ENCODE results near the gene RNF222. TPM values are rescaled to one million over a fixed set of nuclear protein-coding genes. Genes with fewer than 3 reads are reported as not detected.
A peak's percentile ranks its signal among the peaks of the same experiment; 100 is the strongest.
"Not testable (repeated sequence)": the region's sequence is repeated elsewhere in the genome, so short reads cannot be mapped to it uniquely, and the experiment has no call there.

RNF222 gene
- total and polyA plus RNA-seq, 4 donors, result not detected

DNA sequence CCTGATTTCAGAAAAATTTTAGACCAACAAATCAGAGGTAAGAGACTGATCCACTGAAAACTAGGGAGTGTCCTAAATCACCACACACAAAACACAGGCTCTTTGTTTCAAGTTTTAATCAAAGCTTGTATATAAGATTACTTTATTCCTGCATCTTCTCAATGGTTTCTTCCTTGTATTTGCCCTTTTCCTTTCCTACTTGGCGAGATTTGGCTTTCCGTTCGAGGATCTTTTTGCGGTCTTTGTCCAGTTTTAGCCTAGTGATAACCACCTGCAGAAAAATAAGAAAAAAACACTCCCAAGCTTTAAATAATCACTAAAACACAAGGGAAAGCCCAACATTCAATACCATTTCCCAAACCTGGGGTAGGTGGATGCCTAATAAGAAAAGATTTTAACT lies 20.2 kb downstream of the RNF222 start:
- Histone ChIP-seq H3K4me1 (ENCODE audit: control insufficient read depth in 5 of 5, insufficient read depth in 5 of 5, low read length in 5 of 5) (peaks cover 7 to 26% (median 13%) of the 10 kb centered on the region in 5 donors), H3K9ac (ENCODE audit: insufficient read depth in 1 of 2, low read length in 2 of 2) (no peak overlapping the region), H3K27me3 (ENCODE audit: control insufficient read depth in 3 of 3, insufficient read depth in 3 of 3, low read length in 2 of 3) (no peaks in the 10 kb centered on the region), H3K27ac (ENCODE audit: low read depth in 1 of 2, low read length in 1 of 2) (peak overlapping the region in 1 of 2 donors; percentile 34), H3K4me3 (no peak overlapping the region), H3K36me3 (ENCODE audit: control insufficient read depth in 4 of 4, insufficient read depth in 4 of 4, low read length in 4 of 4) (peaks cover 18 to 44% (median 26%) of the 10 kb centered on the region in 4 donors), H3K9me3 (ENCODE audit: control insufficient read depth in 4 of 4, insufficient read depth in 3 of 4, low read length in 3 of 4) (no peaks in the 10 kb centered on the region)
- ATAC-seq (ENCODE audit: insufficient read depth, low FRiP score) (no peak), DNase-seq (no peak)
- TF ChIP-seq, protein P1, sequence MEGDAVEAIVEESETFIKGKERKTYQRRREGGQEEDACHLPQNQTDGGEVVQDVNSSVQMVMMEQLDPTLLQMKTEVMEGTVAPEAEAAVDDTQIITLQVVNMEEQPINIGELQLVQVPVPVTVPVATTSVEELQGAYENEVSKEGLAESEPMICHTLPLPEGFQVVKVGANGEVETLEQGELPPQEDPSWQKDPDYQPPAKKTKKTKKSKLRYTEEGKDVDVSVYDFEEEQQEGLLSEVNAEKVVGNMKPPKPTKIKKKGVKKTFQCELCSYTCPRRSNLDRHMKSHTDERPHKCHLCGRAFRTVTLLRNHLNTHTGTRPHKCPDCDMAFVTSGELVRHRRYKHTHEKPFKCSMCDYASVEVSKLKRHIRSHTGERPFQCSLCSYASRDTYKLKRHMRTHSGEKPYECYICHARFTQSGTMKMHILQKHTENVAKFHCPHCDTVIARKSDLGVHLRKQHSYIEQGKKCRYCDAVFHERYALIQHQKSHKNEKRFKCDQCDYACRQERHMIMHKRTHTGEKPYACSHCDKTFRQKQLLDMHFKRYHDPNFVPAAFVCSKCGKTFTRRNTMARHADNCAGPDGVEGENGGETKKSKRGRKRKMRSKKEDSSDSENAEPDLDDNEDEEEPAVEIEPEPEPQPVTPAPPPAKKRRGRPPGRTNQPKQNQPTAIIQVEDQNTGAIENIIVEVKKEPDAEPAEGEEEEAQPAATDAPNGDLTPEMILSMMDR (IDR thresholded peaks at IDR 0.05; ENCODE audit: control extremely low read depth, extremely low read depth), result no peak
- whole genome bisulfite sequencing, 2 donors, result 91 to 92% methylated on average over 4 of the region's 4 CpGs

DNA sequence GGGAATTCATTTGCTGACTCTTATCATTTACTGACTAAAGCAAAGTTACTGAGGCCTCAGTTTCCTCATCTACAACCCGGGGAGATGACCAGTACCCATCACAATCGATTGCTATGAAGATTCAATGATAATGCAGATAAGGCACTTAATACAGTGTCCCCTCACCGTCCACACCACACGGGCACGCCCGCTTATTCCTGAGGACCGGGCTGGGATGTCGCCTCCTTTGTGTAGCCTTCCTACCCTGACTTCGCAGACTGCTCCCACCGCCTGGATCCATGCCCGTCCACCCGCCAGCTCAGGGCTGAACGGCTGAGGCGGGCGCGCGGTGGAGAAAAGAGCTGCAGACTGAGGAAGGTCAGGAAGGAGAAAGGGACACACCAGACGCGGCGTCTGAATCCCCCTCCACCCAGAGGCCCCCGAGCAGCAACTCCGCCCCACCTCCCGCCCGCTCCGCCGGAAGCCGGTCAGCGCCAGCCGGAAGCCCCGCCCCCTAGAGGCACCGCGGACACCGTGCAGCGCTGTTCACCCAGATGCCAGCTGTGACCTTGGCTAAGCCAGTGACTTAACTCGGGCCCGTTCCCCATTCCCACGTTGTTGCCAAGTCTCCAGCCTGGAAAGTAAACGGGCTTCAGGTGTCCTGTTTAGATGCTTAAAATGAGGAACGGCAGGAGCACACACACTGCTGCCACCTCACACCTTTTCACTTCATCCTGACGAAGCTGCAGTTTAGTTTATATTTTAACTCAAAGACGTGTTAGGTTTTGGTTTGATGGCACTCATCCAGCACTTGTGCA lies 21.2 kb downstream of the RNF222 start, which contains the start of gene KRABD2:
KRABD2 (minus strand) TSS at position 434 of the 797 bp plus-strand sequence.
- ATAC-seq (ENCODE audit: insufficient read depth, low FRiP score) (peak; percentile 98), DNase-seq (peak; percentile 90 to 93 (median 93))
- Histone ChIP-seq H3K27ac (ENCODE audit: low read depth in 1 of 2, low read length in 1 of 2) (peak within 1 kb of the TSS; percentile 89 to 90), H3K4me3 (peak within 1 kb of the TSS; percentile 66), H3K36me3 (ENCODE audit: control insufficient read depth in 4 of 4, insufficient read depth in 4 of 4, low read length in 4 of 4) (peaks cover 18 to 43% (median 26%) of the 10 kb centered on the region in 4 donors), H3K9ac (ENCODE audit: insufficient read depth in 1 of 2, low read length in 2 of 2) (peak within 1 kb of the TSS; percentile 71 to 80), H3K27me3 (ENCODE audit: control insufficient read depth in 3 of 3, insufficient read depth in 3 of 3, low read length in 2 of 3) (no peaks in the 10 kb centered on the region), H3K4me1 (ENCODE audit: control insufficient read depth in 5 of 5, insufficient read depth in 5 of 5, low read length in 5 of 5) (peaks cover 4 to 21% (median 12%) of the 10 kb centered on the region in 5 donors), H3K9me3 (ENCODE audit: control insufficient read depth in 4 of 4, insufficient read depth in 3 of 4, low read length in 3 of 4) (no peaks in the 10 kb centered on the region)
- TF ChIP-seq, protein P1 (IDR thresholded peaks at IDR 0.05; ENCODE audit: control extremely low read depth, extremely low read depth), result peak; percentile 31
- 1 to 2% methylated on average over 41 of the region's 41 CpGs for WGBS, 2 donors

DNA sequence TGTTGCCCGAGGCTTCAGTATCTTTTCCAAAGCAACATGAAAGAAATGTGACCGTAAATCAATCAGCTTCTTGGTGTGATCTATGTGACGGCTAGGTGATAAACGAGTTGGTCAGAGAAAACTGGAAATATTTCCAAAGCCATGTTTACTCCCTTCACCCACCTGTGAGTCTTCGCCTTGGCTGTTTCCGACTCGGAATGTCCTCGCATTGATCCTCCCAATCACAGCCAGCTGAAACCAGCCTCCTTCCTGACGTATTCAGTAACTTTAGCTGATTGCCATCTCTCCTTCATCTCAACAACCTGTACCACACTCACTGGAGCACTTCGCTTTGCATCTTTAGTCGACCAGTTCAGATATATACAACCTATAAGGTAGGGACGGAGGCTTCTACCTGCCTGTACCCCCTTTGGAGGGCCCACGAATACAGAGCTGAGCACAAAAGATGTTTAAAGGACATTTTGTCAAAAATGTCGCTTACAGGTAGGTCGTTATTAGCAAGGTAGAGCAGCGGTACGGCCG lies 21.8 kb downstream of the RNF222 start:
- ATAC-seq (ENCODE audit: insufficient read depth, low FRiP score), result peak; percentile 14
- peaks cover 0 to 14% (median 7%) of the 10 kb centered on the region in 5 donors for H3K4me1 ChIP-seq (ENCODE audit: control insufficient read depth in 5 of 5, insufficient read depth in 5 of 5, low read length in 5 of 5)

DNA sequence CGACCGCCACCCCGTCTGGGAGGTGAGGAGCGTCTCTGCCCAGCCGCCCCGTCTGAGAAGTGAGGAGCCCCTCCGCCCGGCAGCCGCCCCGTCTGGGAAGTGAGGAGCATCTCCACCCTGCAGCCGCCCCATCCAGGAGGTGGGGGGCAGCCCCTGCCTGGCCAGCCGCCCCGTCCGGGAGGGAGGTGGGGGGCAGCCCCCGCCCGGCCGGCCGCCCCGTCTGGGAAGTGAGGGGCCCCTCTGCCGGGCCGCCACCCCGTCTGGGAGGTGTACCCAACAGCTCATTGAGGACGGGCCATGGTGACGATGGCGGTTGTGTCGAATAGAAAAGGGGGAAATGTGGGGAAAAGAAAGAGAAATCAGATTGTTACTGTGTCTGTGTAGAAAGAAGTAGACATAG lies 23.8 kb downstream of the RNF222 start:
- Histone ChIP-seq H3K36me3 (ENCODE audit: control insufficient read depth in 4 of 4, insufficient read depth in 4 of 4, low read length in 4 of 4) (peaks cover 16 to 31% (median 20%) of the 10 kb centered on the region in 4 donors), H3K4me1 (ENCODE audit: control insufficient read depth in 5 of 5, insufficient read depth in 5 of 5, low read length in 5 of 5) (peaks cover 0 to 10% (median 5%) of the 10 kb centered on the region in 5 donors)
- DNase-seq; H3K27me3 ChIP-seq (ENCODE audit: control insufficient read depth in 3 of 3, insufficient read depth in 3 of 3, low read length in 2 of 3); H3K27ac ChIP-seq (ENCODE audit: low read depth in 1 of 2, low read length in 1 of 2); H3K9ac ChIP-seq (ENCODE audit: insufficient read depth in 1 of 2, low read length in 2 of 2); ATAC-seq (ENCODE audit: insufficient read depth, low FRiP score); H3K4me3 ChIP-seq; H3K9me3 ChIP-seq (ENCODE audit: control insufficient read depth in 4 of 4, insufficient read depth in 3 of 4, low read length in 3 of 4): not testable (repeated sequence)
- 94 to 96% methylated on average over 16 to 24 of the region's 26 CpGs for WGBS, 2 donors

More for the DNA sequence above, 21.8 kb downstream of the RNF222 start:
- peak; percentile 23 to 60 (median 55) for DNase-seq
- WGBS, 2 donors, result 22 to 26% methylated on average over 18 of the region's 18 CpGs
- Histone ChIP-seq H3K9ac (ENCODE audit: insufficient read depth in 1 of 2, low read length in 2 of 2) (peak overlapping the region; percentile 71 to 80), H3K27me3 (ENCODE audit: control insufficient read depth in 3 of 3, insufficient read depth in 3 of 3, low read length in 2 of 3) (no peaks in the 10 kb centered on the region), H3K27ac (ENCODE audit: low read depth in 1 of 2, low read length in 1 of 2) (peak overlapping the region; percentile 89 to 90), H3K9me3 (ENCODE audit: control insufficient read depth in 4 of 4, insufficient read depth in 3 of 4, low read length in 3 of 4) (no peaks in the 10 kb centered on the region), H3K4me3 (peak overlapping the region; percentile 66), H3K36me3 (ENCODE audit: control insufficient read depth in 4 of 4, insufficient read depth in 4 of 4, low read length in 4 of 4) (peaks cover 14 to 38% (median 22%) of the 10 kb centered on the region in 4 donors)
- TF ChIP-seq, protein P1 (IDR thresholded peaks at IDR 0.05; ENCODE audit: control extremely low read depth, extremely low read depth), result no peak

Measured in lung (tissue), 12 donors.